HepG2 (cell line): ENCODE data around the gene CCL4. TPM values are rescaled to one million over a fixed set of nuclear protein-coding genes. Genes with fewer than 3 reads are reported as not detected.
"Not testable (repeated sequence)": the region's sequence is repeated elsewhere in the genome, so short reads cannot be mapped to it uniquely, and the experiment has no call there.

Experiments
- ATAC-seq: fragments of 200-7000 bp; cut with Tn5 transposase; 3 replicates; pipeline ENCODE4 v1.9.1; 2020; ENCODE audit warnings: mild to moderate bottlenecking, moderate library complexity
- BruUV-seq: library from RNA; stranded (reverse); fragments of 400-500 nt; replicated peaks from 2 replicates; lab custom pipeline; 2021; lab: Mats Ljungman, UMichigan
- CTCF ChIA-PET: fragments of 300-600 bp; formaldehyde crosslinking; extraction: SDS; loops from one replicate; lab custom pipeline; 2021; ENCODE audit warnings: low total read pairs, inconsistent platforms, low intra/inter-chr PET ratio; lab: Yijun Ruan, JAX
- POLR2A ChIA-PET: fragments of 350-600 bp; sonication (Branson Sonifier 250); formaldehyde crosslinking; loops from one replicate; lab custom pipeline; 2020; ENCODE audit warnings: antibody characterized with exemption, inconsistent platforms; lab: Yijun Ruan, JAX
- DNase-seq: peaks from one replicate; pipeline ENCODE4 v3.0.0-alpha.2; 2015; ENCODE audit warnings: low spot score
- FAIRE-seq: peaks from 3 replicates; lab custom pipeline; 2011; peaks lifted over from hg19 to GRCh38; lab: Jason Lieb, UNC
- H2AFZ ChIP-seq: one replicate; pipeline ENCODE4 v1.6.1; 2011; ENCODE audit warnings: low read length, inconsistent platforms
- H3K27ac ChIP-seq: fragments of 300-600 bp; 3 replicates; pipeline ENCODE4 v1.8.0; 2011; ENCODE audit warnings: mixed run types, mild to moderate bottlenecking, mixed read lengths, low read length, inconsistent platforms; ENCODE audit not compliant: insufficient read depth; ENCODE audit errors: extremely low read length
- H3K27me3 ChIP-seq, 2 experiments: fragments of 200-600 bp in 1 of 2; 2 replicates in 1 of 2; 3 replicates in 1 of 2; pipeline versions ENCODE4 v1.6.0 to v1.8.0; 2011; ENCODE audit warnings: low read length in 2 of 2, mild to moderate bottlenecking in 2 of 2, moderate library complexity in 2 of 2, inconsistent platforms in 1 of 2; ENCODE audit not compliant: insufficient read depth in 2 of 2, control insufficient read depth in 1 of 2
- H3K36me3 ChIP-seq, 2 experiments: fragments of 200-600 bp in 1 of 2; replicated peaks in 1 of 2; 2 replicates in 1 of 2; 3 replicates in 1 of 2; pipeline versions ENCODE4 v1.5.1 to v1.8.0; 2011; ENCODE audit warnings: low read length in 2 of 2, inconsistent platforms in 1 of 2; ENCODE audit not compliant: insufficient read depth in 2 of 2, control insufficient read depth in 1 of 2
- H3K4me1 ChIP-seq: 2 replicates; pipeline ENCODE4 v1.5.1; 2012; ENCODE audit warnings: low read length, inconsistent platforms; ENCODE audit not compliant: insufficient read depth
- H3K4me2 ChIP-seq: 2 replicates; pipeline ENCODE4 v1.6.0; 2011; ENCODE audit warnings: low read depth, low read length, inconsistent platforms
- H3K4me3 ChIP-seq, 3 experiments: fragments of 200-600 bp in 1 of 3; sonication (generic), shearing (Covaris generic) in 1 of 3; replicated peaks in 1 of 3; 2 replicates each; pipeline ENCODE4 v1.5.1; 2011 to 2016; ENCODE audit warnings: low read length in 3 of 3, inconsistent platforms in 2 of 3, low read depth in 2 of 3, mild to moderate bottlenecking in 2 of 3, control low read depth in 1 of 3, mixed read lengths in 1 of 3; ENCODE audit not compliant: insufficient read depth in 1 of 3
- H3K79me2 ChIP-seq: one replicate; pipeline ENCODE4 v1.6.1; 2011; ENCODE audit warnings: low read length, inconsistent platforms; ENCODE audit not compliant: insufficient read depth
- H3K9ac ChIP-seq: 2 replicates; pipeline ENCODE4 v1.6.0; 2011; ENCODE audit warnings: mild to moderate bottlenecking, low read depth, low read length, inconsistent platforms; ENCODE audit not compliant: insufficient read depth
- H3K9me3 ChIP-seq: 2 replicates; pipeline ENCODE4 v1.5.1; 2012; ENCODE audit warnings: mild to moderate bottlenecking, low read length
- H4K20me1 ChIP-seq: 2 replicates; pipeline ENCODE4 v1.6.0; 2011; ENCODE audit warnings: inconsistent platforms, mild to moderate bottlenecking, low read length, moderate library complexity; ENCODE audit not compliant: insufficient read depth
- ZNF441 ChIP-seq: sonication (generic); formaldehyde crosslinking; IDR thresholded peaks from 2 replicates; pipeline ENCODE4 v1.7.0; 2021; ENCODE audit warnings: missing genetic modification reagents, borderline replicate concordance
- WGBS: methylation state at CpG from one replicate; pipeline ENCODE4 v1.1.6; 2017; ENCODE audit warnings: low lambda C conversion rate; 5-methylcytosine and 5-hydroxymethylcytosine counted together
- in situ Hi-C: cut with HindIII; loops from 2 replicates; pipeline ENCODE4 v1.10.0; 2017; ENCODE audit warnings: low pct_unique_long_range_greater_than_20kb; ENCODE audit not compliant: extremely low pct_ligation_motif_present
- intact Hi-C: fragments of 100-400 bp; cut with micrococcal nuclease; formaldehyde crosslinking; loops from one replicate; pipeline ENCODE4 v1.10.0; 2022; ENCODE audit not compliant: unreplicated experiment
- polyA plus RNA-seq, 8 experiments: library from polyadenylated mRNA; depleted of rRNA in 3 of 8; stranded (reverse) in 7 of 8; unstranded in 1 of 8; fragments of >200 nt; fragmentation: Illumina TruSeq in 4 of 8; extraction: Trizol in 4 of 8; gene quantifications; 2 replicates each; pipeline versions ENCODE4 v1.2.1 to v1.2.3, GENCODE V29; 2011 to 2016; ENCODE audit warnings: low read depth in 4 of 8, missing spikeins in 1 of 8, mixed read lengths in 1 of 8; ENCODE audit not compliant: insufficient read depth in 1 of 8
- total RNA-seq, 5 experiments: library from RNA; depleted of rRNA; stranded (reverse); fragments of >200 nt; fragmentation: Illumina TruSeq; extraction: Trizol; gene quantifications; 2 replicates each; pipeline ENCODE4 v1.2.3, GENCODE V29; 2016; ENCODE audit warnings: low read depth in 1 of 5

Gene CCL4
- total and polyA plus RNA-seq, 2 of the 13 experiments (the other 11 are each of a cell fraction or from before 2014, with no cell fraction given) = not detected

DNA sequence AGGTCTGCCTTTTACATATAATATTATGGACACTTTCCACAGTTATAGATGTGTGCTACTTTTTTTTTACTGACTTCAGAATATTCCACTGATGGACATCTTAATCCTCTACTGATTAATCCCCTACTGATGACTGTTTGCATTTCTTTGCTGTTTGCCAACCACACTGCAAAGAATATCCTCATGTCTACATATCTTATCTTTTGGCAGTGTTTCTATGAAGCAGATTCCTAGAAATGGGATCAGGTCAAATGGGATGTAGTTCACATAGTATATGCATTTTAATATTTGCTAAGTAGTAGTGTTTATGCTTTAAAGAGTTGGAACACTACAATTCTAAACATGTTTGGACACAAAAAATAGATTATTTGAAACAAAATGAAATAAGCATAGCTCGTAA lies 16.8 kb upstream of the CCL4 start (continued):
- TF ChIP-seq ZNF441 (CRISPR knock-in tag) = no peak

DNA sequence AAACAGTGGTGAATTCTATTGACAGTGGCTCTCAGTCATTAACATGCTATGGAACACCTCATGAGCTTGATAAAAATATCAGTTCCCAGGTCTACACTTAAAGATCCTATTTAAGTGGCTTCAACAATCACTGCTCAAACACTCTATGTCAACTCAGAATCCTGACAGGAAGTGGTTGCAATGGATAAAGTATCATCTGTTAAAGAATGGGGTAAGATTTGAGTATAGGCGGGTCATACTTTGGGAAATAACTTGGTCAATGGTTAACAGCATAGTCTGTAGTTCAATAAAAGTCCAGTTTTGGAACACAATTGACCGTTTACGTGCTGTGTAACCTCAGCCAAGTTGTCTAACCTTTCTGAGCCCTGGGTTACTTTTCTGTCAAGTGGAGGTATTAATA lies 16.2 kb upstream of the CCL4 start:
- H3K27me3 ChIP-seq, H3K27ac ChIP-seq, H3K9ac ChIP-seq, H3K4me2 ChIP-seq, BruUV-seq, H4K20me1 ChIP-seq, H3K4me1 ChIP-seq, POLR2A ChIA-PET, DNase-seq, intact Hi-C loops, CTCF ChIA-PET, H2AFZ ChIP-seq, FAIRE-seq, in situ Hi-C loops, H3K9me3 ChIP-seq, H3K4me3 ChIP-seq, H3K36me3 ChIP-seq, ATAC-seq, H3K79me2 ChIP-seq: not testable (repeated sequence)
- no CpG with 5 or more reads among the region's 3 CpGs for WGBS

DNA sequence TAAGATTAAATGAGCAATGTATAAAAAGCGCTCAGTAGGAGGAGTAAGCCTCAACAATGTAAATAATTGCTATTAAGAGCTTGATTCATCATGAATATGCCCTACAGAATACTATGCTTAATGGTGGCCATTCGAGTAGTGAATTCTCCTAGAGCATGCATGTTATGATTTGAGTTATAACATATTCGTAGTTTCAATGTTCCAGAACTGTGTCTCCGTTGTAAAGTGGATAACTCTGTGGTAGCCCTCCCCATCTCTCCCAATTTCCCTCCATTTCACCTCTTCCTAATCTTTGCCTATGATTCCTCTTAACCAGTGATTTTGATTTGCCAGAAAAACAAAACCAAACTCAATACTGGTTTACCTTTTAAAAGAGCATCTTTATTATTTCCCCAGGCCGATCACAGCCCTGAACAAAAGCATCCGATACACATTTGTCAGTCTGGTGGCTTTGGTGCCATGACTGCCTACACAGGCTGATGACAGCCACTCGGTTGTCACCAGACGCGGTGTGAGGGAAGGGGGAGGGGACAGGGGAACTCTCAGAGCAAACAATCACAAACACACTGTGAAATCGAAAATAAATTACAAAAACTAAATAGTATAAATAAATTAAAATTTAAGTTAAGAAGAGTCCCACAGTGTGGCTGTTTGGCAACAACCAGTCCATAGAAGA lies 15.6 kb upstream of the CCL4 start:
- H3K4me2 ChIP-seq, H3K36me3 ChIP-seq, H3K79me2 ChIP-seq, intact Hi-C loops, H4K20me1 ChIP-seq, H3K4me1 ChIP-seq, H3K27ac ChIP-seq, H3K4me3 ChIP-seq, H3K27me3 ChIP-seq, H3K9me3 ChIP-seq, FAIRE-seq, POLR2A ChIA-PET, in situ Hi-C loops, DNase-seq, BruUV-seq, CTCF ChIA-PET, ATAC-seq, H2AFZ ChIP-seq, H3K9ac ChIP-seq: not testable (repeated sequence)
- WGBS = 55% methylated on average over 10 of the region's 10 CpGs
